HEK293 (cell line): ENCODE measurements around the gene FOXP4.

Experiments
- BCL11B ChIP-seq: fragments of 450-650 bp; formaldehyde crosslinking; IDR thresholded peaks from 2 replicates; pipeline ENCODE4 v1.5.1; 2016; ENCODE audit warnings: low read depth, missing biosample characterization, missing genetic modification characterization
- MYNN ChIP-seq: fragments of 450-650 bp; formaldehyde crosslinking; IDR thresholded peaks from 2 replicates; pipeline ENCODE4 v1.5.1; 2016; ENCODE audit warnings: missing biosample characterization, missing genetic modification characterization, borderline replicate concordance
- REST ChIP-seq: fragments of 450-650 bp; formaldehyde crosslinking; IDR thresholded peaks from 2 replicates; pipeline ENCODE4 v1.5.1; 2016; ENCODE audit warnings: missing biosample characterization, missing genetic modification characterization
- ZFP69B ChIP-seq: fragments of 450-650 bp; formaldehyde crosslinking; IDR thresholded peaks from 2 replicates; pipeline ENCODE4 v1.5.1; 2016; ENCODE audit warnings: missing biosample characterization, missing genetic modification characterization
- ZNF211 ChIP-seq: fragments of 450-650 bp; formaldehyde crosslinking; IDR thresholded peaks from 2 replicates; pipeline ENCODE4 v1.5.1; 2016; ENCODE audit warnings: low read depth, missing biosample characterization, missing genetic modification characterization
- ZNF223 ChIP-seq: fragments of 450-650 bp; formaldehyde crosslinking; IDR thresholded peaks from 2 replicates; pipeline ENCODE4 v1.5.1; 2016; ENCODE audit warnings: missing biosample characterization, missing genetic modification characterization
- ZNF26 ChIP-seq: fragments of 450-650 bp; formaldehyde crosslinking; IDR thresholded peaks from 2 replicates; pipeline ENCODE4 v1.5.1; 2016; ENCODE audit warnings: missing biosample characterization, missing genetic modification characterization
- ZNF280D ChIP-seq: fragments of 450-650 bp; formaldehyde crosslinking; IDR thresholded peaks from 2 replicates; pipeline ENCODE4 v1.5.1; 2016; ENCODE audit warnings: missing biosample characterization, missing genetic modification characterization
- ZNF558 ChIP-seq: fragments of 450-650 bp; formaldehyde crosslinking; IDR thresholded peaks from 2 replicates; pipeline ENCODE4 v1.5.1; 2016; ENCODE audit warnings: missing biosample characterization, missing genetic modification characterization
- TF ChIP-seq, protein P1 (sequence below): fragments of 450-650 bp; formaldehyde crosslinking; optimal IDR thresholded peaks from 2 replicates; pipeline ENCODE3; 2016; ENCODE audit warnings: missing biosample characterization, mild to moderate bottlenecking, missing genetic modification characterization
- TF ChIP-seq, protein P2 (sequence below): fragments of 450-650 bp; formaldehyde crosslinking; conservative IDR thresholded peaks from 2 replicates; pipeline ENCODE4 v1.5.1; 2016; ENCODE audit warnings: low read depth, missing biosample characterization, missing genetic modification characterization
- TF ChIP-seq, protein P3 (sequence below): IDR thresholded peaks from 2 replicates; pipeline ENCODE4 v1.6.1; 2011; ENCODE audit warnings: mild to moderate bottlenecking, low read depth, low read length, borderline replicate concordance

Gene FOXP4

GRCh38 chr6:41546866-41547798 lies 951 bp downstream of the FOXP4 start (continued):
- TF ChIP-seq ZFP69B: no peak
- TF ChIP-seq, protein P1, sequence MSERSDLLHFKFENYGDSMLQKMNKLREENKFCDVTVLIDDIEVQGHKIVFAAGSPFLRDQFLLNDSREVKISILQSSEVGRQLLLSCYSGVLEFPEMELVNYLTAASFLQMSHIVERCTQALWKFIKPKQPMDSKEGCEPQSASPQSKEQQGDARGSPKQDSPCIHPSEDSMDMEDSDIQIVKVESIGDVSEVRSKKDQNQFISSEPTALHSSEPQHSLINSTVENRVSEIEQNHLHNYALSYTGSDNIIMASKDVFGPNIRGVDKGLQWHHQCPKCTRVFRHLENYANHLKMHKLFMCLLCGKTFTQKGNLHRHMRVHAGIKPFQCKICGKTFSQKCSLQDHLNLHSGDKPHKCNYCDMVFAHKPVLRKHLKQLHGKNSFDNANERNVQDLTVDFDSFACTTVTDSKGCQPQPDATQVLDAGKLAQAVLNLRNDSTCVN (tag by site-specific recombination): peak; percentile 30
- TF ChIP-seq REST (tag by site-specific recombination): no peak
- TF ChIP-seq BCL11B (tag by site-specific recombination): 0 out of 2 replicates have a peak, but pooled peaks have one; percentile 11
- no peak for TF ChIP-seq ZNF558 (tag by site-specific recombination)
- TF ChIP-seq ZNF223 (tag by site-specific recombination): no peak
- TF ChIP-seq, protein P2, sequence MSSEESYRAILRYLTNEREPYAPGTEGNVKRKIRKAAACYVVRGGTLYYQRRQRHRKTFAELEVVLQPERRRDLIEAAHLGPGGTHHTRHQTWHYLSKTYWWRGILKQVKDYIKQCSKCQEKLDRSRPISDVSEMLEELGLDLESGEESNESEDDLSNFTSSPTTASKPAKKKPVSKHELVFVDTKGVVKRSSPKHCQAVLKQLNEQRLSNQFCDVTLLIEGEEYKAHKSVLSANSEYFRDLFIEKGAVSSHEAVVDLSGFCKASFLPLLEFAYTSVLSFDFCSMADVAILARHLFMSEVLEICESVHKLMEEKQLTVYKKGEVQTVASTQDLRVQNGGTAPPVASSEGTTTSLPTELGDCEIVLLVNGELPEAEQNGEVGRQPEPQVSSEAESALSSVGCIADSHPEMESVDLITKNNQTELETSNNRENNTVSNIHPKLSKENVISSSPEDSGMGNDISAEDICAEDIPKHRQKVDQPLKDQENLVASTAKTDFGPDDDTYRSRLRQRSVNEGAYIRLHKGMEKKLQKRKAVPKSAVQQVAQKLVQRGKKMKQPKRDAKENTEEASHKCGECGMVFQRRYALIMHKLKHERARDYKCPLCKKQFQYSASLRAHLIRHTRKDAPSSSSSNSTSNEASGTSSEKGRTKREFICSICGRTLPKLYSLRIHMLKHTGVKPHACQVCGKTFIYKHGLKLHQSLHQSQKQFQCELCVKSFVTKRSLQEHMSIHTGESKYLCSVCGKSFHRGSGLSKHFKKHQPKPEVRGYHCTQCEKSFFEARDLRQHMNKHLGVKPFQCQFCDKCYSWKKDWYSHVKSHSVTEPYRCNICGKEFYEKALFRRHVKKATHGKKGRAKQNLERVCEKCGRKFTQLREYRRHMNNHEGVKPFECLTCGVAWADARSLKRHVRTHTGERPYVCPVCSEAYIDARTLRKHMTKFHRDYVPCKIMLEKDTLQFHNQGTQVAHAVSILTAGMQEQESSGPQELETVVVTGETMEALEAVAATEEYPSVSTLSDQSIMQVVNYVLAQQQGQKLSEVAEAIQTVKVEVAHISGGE (tag by site-specific recombination): no peak; the same call in 1 of the 2 replicates
- TF ChIP-seq, protein P3, sequence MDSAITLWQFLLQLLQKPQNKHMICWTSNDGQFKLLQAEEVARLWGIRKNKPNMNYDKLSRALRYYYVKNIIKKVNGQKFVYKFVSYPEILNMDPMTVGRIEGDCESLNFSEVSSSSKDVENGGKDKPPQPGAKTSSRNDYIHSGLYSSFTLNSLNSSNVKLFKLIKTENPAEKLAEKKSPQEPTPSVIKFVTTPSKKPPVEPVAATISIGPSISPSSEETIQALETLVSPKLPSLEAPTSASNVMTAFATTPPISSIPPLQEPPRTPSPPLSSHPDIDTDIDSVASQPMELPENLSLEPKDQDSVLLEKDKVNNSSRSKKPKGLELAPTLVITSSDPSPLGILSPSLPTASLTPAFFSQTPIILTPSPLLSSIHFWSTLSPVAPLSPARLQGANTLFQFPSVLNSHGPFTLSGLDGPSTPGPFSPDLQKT: no peak
- no peak for TF ChIP-seq MYNN (tag by site-specific recombination)
- TF ChIP-seq ZNF211 (tag by site-specific recombination): no peak
- no peak for TF ChIP-seq ZNF26 (tag by site-specific recombination)
- no peak for TF ChIP-seq ZNF280D (tag by site-specific recombination)
